Measurements from ENCODE around the gene ADAM17. TPM values are rescaled to one million over a fixed set of nuclear protein-coding genes. Genes with fewer than 3 reads are reported as not detected.

The ADAM17 gene
- total and polyA plus RNA-seq, 2 of the 8 experiments (the other 6 are each of a cell fraction or from before 2014, with no cell fraction given) = 6.5 to 23.5 TPM

- no peak for TF ChIP-seq PHF8 (conservative IDR thresholded peaks at IDR 0.05; ENCODE audit: low read depth, low read length)
- TF ChIP-seq YY1 (IDR thresholded peaks at IDR 0.05; ENCODE audit: low read depth, low read length) = no peak
- no peak for TF ChIP-seq SP2 (IDR thresholded peaks at IDR 0.05; ENCODE audit: low read length)
- no peak for TF ChIP-seq E2F6 (IDR thresholded peaks at IDR 0.05)
- Histone ChIP-seq H3K27ac (ENCODE audit: low read depth, low read length) (no peak overlapping the region), H3K9me3 (ENCODE audit: insufficient read depth in 2 of 2, low read depth in 1 of 2, low read length in 1 of 2) (peaks cover 5% of the 10 kb centered on the region in 2 experiments; a peak in 3 of 4 replicates), H3K56ac (replicated peaks; ENCODE audit: insufficient read length, low read depth, low read length) (no peak overlapping the region), H3K23ac (ENCODE audit: insufficient read length) (no peak overlapping the region), H3K4me3 (ENCODE audit: extremely low read depth in 1 of 4, insufficient read depth in 2 of 4, low read depth in 3 of 4, low read length in 4 of 4) (no peak overlapping the region), H4K5ac (ENCODE audit: insufficient read length, low read depth, low read length) (no peak overlapping the region), H3K18ac (ENCODE audit: extremely low read depth, low read length) (no peak overlapping the region), H3K36me3 (ENCODE audit: control insufficient read depth in 2 of 4, insufficient read depth in 4 of 4, low read length in 3 of 4) (peaks cover 5 to 36% (median 19%) of the 10 kb centered on the region in 4 experiments), H4K91ac (replicated peaks; ENCODE audit: insufficient read length, low read length) (no peak overlapping the region), H2BK12ac (ENCODE audit: low read depth, low read length) (no peak overlapping the region), H2AK5ac (ENCODE audit: low read depth, low read length) (no peak overlapping the region), H3K9ac (replicated peaks in 1 of 4; ENCODE audit: extremely low read depth in 1 of 4, low read depth in 3 of 4, low read length in 3 of 4) (no peak overlapping the region), H3K27me3 (replicated peaks in 1 of 4; ENCODE audit: control insufficient read depth in 3 of 4, extremely low read depth in 1 of 4, insufficient read depth in 3 of 4, low read length in 3 of 4) (peaks cover 0 to 2% (median 0%) of the 10 kb centered on the region in 4 experiments; a peak in 2 of 7 replicates), H2BK20ac (ENCODE audit: low read length) (no peak overlapping the region), H3K79me2 (ENCODE audit: control insufficient read depth in 1 of 2, insufficient read depth in 2 of 2, low read length in 2 of 2) (no peaks in the 10 kb centered on the region), H3K79me1 (ENCODE audit: low read depth, low read length) (no peaks in the 10 kb centered on the region), H3K4me1 (replicated peaks in 1 of 4; ENCODE audit: control insufficient read depth in 3 of 4, insufficient read depth in 4 of 4, low read length in 3 of 4) (peaks cover 0 to 4% (median 2%) of the 10 kb centered on the region in 4 experiments; a peak in 2 of 7 replicates), H2AFZ (ENCODE audit: low read length) (no peak overlapping the region), H2BK5ac (ENCODE audit: low read depth, low read length) (no peak overlapping the region), H3K4me2 (ENCODE audit: insufficient read depth in 1 of 2, low read depth in 2 of 2, low read length in 2 of 2) (no peak overlapping the region; a peak in 1 of 4 replicates), H3K23me2 (ENCODE audit: low read depth, low read length) (peaks cover 11% of the 10 kb centered on the region), H4K20me1 (replicated peaks in 1 of 2; ENCODE audit: control insufficient read depth in 1 of 2, insufficient read depth in 2 of 2, low read length in 2 of 2) (peaks cover 0 to 2% of the 10 kb centered on the region in 2 experiments), H2BK15ac (ENCODE audit: low read length) (no peak overlapping the region), H3K14ac (ENCODE audit: insufficient read length) (no peak overlapping the region), H2BK120ac (replicated peaks; ENCODE audit: low read depth, low read length) (no peak overlapping the region), H3K4ac (replicated peaks; ENCODE audit: insufficient read length, low read depth, low read length) (no peak overlapping the region), H4K8ac (ENCODE audit: extremely low read depth, insufficient read depth, low read length) (no peak overlapping the region)
- no peak for FAIRE-seq
- WGBS, 2 experiments (ENCODE audit: extremely low coverage in 1 of 2, insufficient coverage in 1 of 2, insufficient read length in 1 of 2, insufficient replicate concordance in 2 of 2, low coverage in 1 of 2, low lambda C conversion rate in 2 of 2, missing lambda C conversion rate in 1 of 2) = 96% methylated on average over 9 of the region's 9 CpGs; no CpG with 5 or more reads in 1 of the 2 experiments
- no peak for DNase-seq (ENCODE audit: low read depth in 1 of 2, low spot score in 2 of 2)
- POLR2A ChIA-PET (ENCODE audit: partially characterized antibody) = interaction anchor here (1.1 to 2.3 kb wide), 2 partner anchors 10 to 31 kb away, joined by 3 to 7 read pairs; no protein-coding TSS in a partner anchor
- CTCF ChIA-PET (ENCODE audit: partially characterized antibody) = interaction anchor here (0.9 to 1.2 kb wide), 2 partner anchors 328 to 331 kb away, joined by 3 read pairs; no protein-coding TSS in a partner anchor
Observed at GRCh38 chr2:9472511-9472910, 83.1 kb downstream of the ADAM17 start.

Data from H1 (cell line).